HFF-Myc (cell line): ENCODE measurements around the gene SYT1.

Experiments used
- DNase-seq: peaks from one replicate; pipeline ENCODE4 v3.0.0-alpha.2; 2011; ENCODE audit warnings: low read depth; ENCODE audit errors: extremely low read depth
- H3K4me3 ChIP-seq: replicated peaks from 2 replicates; pipeline ENCODE4 v1.5.1; 2011; ENCODE audit warnings: low read depth, mild to moderate bottlenecking, control low read depth, low read length
- CTCF ChIP-seq: IDR thresholded peaks from 2 replicates; pipeline ENCODE4 v1.5.1; 2012; ENCODE audit warnings: mild to moderate bottlenecking, low read depth, low read length, control low read depth; ENCODE audit errors: missing control alignments

Gene SYT1

GRCh38 chr12:79046021-79046420 lies 181.4 kb downstream of the SYT1 start:
- no peak for DNase-seq
- H3K4me3 ChIP-seq, result no peak overlapping the region
- no peak for TF ChIP-seq CTCF

GRCh38 chr12:79048962-79049361 lies 184.4 kb downstream of the SYT1 start:
- no peak for DNase-seq
- TF ChIP-seq CTCF, result no peak
- no peak overlapping the region for H3K4me3 ChIP-seq

GRCh38 chr12:79053394-79053793 lies 188.8 kb downstream of the SYT1 start:
- no peak for DNase-seq
- TF ChIP-seq CTCF, result no peak
- H3K4me3 ChIP-seq, result no peak overlapping the region

GRCh38 chr12:79055926-79056674 lies 191.5 kb downstream of the SYT1 start:
- no peak overlapping the region for H3K4me3 ChIP-seq
- TF ChIP-seq CTCF, result no peak
- peak; percentile 21 for DNase-seq

- DNase-seq, result no peak
- H3K4me3 ChIP-seq, result no peak overlapping the region
- TF ChIP-seq CTCF, result no peak
These were observed 192.2 kb downstream of the SYT1 start for GRCh38 chr12:79056775-79057174.

GRCh38 chr12:79057540-79057939 lies 193.0 kb downstream of the SYT1 start:
- H3K4me3 ChIP-seq, result no peak overlapping the region
- no peak for TF ChIP-seq CTCF
- DNase-seq, result no peak

GRCh38 chr12:79058342-79058741 lies 193.8 kb downstream of the SYT1 start:
- H3K4me3 ChIP-seq, result no peak overlapping the region
- TF ChIP-seq CTCF, result no peak
- DNase-seq, result no peak
